Measurements from ENCODE around the gene PPP1R2C.

The PPP1R2C gene

DNA sequence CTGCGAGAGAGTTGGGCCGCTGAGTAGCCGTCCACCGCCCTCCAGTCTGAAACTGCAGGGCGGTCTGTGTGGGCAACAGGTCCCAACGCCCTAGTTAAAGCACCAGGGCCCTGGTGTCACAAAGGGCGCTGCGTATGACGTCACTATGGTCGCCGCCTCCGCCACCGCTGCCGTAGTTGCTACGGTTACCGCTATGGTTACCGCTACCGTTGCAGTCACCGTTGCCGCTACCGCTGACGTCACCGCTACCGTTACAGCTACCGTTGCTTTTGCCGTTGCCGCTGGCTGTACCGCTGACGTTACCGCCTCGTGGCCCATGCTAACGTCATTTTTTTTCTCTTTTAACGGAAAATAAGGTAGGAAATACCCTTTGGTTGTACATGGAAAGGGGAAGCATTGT lies at the start of gene PPP1R2C:
TSS of gene PPP1R2C (minus strand) at position 68 of the 400 bp plus-strand sequence. CDS start 84 bp downstream, outside the sequence.
- no peak for TF ChIP-seq POLR2A (IDR thresholded peaks at IDR 0.05; ENCODE audit: low read depth, low read length)
- FAIRE-seq (no peak), DNase-seq (ENCODE audit: insufficient read length, low spot score) (no peak)

DNA sequence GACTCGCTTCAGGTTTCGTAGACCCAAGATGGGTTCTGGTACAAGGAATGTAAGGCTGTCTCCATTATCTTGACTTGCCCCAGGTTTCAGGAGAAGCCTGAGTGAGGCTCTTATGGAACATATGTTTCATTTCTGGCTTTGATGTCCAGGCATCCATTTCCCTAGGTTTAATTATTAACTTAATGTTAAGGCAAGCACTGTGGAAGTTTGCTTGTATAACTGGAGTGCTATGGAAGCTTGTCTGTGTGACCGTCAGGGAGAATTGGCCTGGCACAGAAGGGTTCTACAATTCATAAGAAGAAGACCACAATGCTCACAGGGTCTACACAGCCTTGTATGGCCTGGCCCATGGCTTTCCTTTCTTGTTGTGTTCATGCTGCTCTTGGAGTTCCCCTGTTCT lies 47.2 kb upstream of the PPP1R2C start:
- FAIRE-seq: no peak
- no peak for DNase-seq (ENCODE audit: insufficient read length, low spot score)
- TF ChIP-seq POLR2A (IDR thresholded peaks at IDR 0.05; ENCODE audit: low read depth, low read length): no peak

- FAIRE-seq (no peak), DNase-seq (ENCODE audit: insufficient read length, low spot score) (no peak)
- no peak for TF ChIP-seq POLR2A (IDR thresholded peaks at IDR 0.05; ENCODE audit: low read depth, low read length)
Measured at GRCh38 chrX:42824541-42824940, 46.6 kb upstream of the PPP1R2C start.

DNA sequence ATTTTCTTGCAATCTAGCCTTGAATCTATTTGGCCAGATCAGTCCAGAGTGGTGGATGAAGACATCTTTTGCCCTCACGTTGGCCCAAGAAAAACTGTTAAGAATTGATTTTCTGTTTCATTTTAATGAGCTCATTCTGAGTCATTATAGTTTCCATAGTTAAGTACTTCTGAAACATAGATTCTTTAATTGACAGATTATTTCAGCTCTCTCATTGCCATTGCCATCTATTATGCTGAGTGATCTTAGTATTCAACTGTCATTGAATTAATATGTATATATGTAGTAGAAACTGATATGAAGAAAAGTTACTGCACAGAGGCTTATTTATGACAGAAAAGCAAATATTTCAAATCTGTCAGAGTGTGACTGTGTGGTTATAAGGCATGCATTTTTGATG lies 45.5 kb upstream of the PPP1R2C start:
- no peak for TF ChIP-seq POLR2A (IDR thresholded peaks at IDR 0.05; ENCODE audit: low read depth, low read length)
- DNase-seq (ENCODE audit: insufficient read length, low spot score) (no peak), FAIRE-seq (no peak)

- TF ChIP-seq POLR2A (IDR thresholded peaks at IDR 0.05; ENCODE audit: low read depth, low read length): no peak
- DNase-seq (ENCODE audit: insufficient read length, low spot score) (no peak), FAIRE-seq (no peak)
Measured at GRCh38 chrX:42821803-42822443, 44.0 kb upstream of the PPP1R2C start.

DNA sequence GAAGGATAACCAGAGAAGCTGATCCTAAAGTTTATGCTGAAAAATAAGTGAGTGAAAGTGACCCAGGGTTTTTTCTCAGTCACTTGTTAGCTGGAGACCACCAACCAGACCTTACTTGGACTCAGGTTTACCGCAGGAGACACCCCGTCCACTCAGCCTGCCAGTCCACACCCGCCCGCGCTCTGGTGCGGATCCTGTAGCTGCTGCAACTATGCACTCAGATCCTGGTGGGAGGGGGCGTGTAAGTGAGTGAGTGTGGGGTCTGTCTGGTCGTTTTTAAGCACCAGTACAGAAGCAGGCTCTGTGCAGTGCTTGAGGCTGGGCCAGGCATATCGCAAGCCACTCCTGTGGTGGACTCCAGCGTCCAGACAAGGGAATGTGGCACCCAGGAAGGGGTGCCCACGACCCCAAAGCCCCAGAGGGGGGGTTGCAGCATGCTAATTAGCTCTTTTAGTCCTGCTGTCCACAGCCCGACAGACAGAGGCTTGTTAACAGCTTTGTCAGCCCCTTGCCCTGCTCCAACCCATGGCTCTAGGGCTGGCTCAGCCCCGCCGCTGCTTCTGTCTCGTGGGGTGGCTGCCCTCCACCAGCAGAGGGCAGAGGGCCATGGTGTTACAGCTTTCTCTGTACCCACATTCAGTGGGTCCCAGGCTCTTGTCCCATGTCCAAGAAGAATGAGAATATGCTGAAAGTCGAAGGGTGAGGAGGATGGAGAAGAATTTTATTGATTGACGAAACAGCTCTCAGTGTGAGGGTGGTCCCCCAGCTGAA lies 40.4 kb upstream of the PPP1R2C start:
- no peak for TF ChIP-seq POLR2A (IDR thresholded peaks at IDR 0.05; ENCODE audit: low read depth, low read length)
- DNase-seq (ENCODE audit: insufficient read length, low spot score) (no peak), FAIRE-seq (no peak)

GRCh38 chrX:42809569-42809968 lies 31.6 kb upstream of the PPP1R2C start:
- TF ChIP-seq POLR2A (IDR thresholded peaks at IDR 0.05; ENCODE audit: low read depth, low read length): no peak
- DNase-seq (ENCODE audit: insufficient read length, low spot score): no peak
- no peak for FAIRE-seq

DNA sequence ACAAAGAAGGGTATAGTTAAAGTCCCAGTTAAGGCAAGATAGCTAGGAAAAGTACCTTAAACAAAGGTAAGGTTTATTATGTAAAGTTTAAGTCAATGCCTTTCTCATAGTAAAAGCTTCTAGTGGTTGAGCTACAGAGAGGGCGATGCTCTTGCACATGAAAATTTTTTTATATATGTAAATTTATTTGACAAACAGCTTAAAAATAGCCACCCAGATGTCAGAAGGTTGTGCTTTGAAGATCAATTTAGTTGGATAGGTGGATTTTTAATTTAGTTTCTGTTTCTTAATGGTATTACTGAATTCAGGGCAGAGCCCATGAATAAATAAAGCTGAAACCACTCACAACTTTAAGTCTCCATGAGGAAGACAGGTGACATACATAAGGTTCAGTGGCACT lies 29.4 kb upstream of the PPP1R2C start:
- no peak for FAIRE-seq
- DNase-seq (ENCODE audit: insufficient read length, low spot score): no peak
- no peak for TF ChIP-seq POLR2A (IDR thresholded peaks at IDR 0.05; ENCODE audit: low read depth, low read length)

DNA sequence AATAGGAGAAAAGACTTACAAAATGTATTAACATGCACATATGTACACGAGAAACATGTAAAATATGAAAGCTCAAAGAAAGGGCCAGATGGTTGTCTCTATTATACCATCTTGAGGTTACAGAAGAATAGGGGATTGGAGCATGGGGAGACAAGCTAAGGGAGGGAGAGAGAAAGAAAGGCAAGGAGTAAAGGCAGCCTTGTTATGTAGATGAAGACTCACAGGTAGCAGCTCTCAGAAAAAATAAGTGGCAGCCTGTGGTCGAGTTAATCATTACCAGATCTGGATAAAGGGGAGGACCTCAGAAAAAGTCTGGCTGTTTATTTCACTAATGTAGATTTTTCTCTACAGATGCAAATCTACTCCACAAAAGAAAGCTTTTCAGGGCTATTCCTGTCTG lies 26.6 kb upstream of the PPP1R2C start:
- DNase-seq (ENCODE audit: insufficient read length, low spot score): no peak
- TF ChIP-seq POLR2A (IDR thresholded peaks at IDR 0.05; ENCODE audit: low read depth, low read length): no peak
- no peak for FAIRE-seq

DNA sequence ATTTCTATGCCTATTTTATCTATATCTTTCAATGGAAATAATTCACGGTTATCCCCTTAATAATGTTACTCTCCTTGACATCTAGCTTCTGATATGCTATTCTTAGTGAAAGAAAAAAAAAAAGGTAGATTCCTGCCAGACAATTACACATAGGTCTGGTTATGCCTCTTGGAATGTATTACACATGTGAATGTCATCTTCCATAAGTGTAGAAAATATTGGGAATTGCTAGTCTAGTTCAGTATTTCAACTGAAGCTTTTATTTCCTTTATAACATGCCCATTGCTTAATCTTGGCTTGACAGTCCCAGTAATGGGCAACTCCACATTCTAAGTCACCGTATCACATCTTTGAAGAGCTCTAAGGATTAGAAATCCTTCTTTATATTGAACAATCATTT lies 25.4 kb upstream of the PPP1R2C start:
- DNase-seq (ENCODE audit: insufficient read length, low spot score) (no peak), FAIRE-seq (no peak)
- no peak for TF ChIP-seq POLR2A (IDR thresholded peaks at IDR 0.05; ENCODE audit: low read depth, low read length)

GRCh38 chrX:42797651-42798269 lies 19.8 kb upstream of the PPP1R2C start:
- DNase-seq (ENCODE audit: insufficient read length, low spot score): peak; percentile 1
- TF ChIP-seq POLR2A (IDR thresholded peaks at IDR 0.05; ENCODE audit: low read depth, low read length): no peak
- no peak for FAIRE-seq

DNA sequence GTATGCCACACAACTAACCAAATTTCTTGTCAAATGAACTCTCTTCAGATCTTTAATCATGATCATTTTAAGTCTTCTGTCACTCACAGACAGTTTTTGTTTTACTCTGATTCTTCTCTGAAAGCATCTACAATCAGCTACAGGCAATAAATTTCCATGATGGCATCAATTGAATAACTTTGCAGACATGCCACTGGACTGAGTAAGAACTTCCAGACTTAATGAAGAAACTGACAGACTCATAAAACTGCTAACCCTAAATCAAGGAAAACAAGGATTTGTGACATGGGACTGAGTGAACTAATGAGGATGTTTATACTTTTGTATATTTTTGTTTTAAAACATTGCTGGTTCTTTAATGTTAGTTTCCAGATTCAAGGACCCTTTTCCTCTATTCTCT lies 5.5 kb upstream of the PPP1R2C start:
- no peak for TF ChIP-seq POLR2A (IDR thresholded peaks at IDR 0.05; ENCODE audit: low read depth, low read length)
- DNase-seq (ENCODE audit: insufficient read length, low spot score) (no peak), FAIRE-seq (no peak)

DNA sequence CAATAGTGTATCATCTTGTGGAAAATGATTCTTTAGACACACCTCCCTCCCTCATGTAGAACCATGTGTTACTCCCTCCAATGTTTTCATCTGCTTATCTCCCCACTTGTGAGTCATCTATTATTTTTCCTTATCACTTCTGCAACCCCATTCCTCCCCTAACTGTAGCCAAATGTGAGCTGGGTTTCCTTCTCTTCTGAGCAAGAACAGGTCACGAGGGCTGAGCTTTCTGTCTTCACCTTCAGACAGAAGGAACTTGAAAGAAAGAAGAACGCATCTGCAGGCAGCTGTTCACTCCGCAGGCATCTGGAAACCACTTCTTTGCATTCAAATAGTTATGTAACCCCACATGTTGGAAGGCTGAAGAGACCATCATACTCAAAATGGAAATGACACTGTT lies 1.8 kb downstream of the PPP1R2C start:
- TF ChIP-seq POLR2A (IDR thresholded peaks at IDR 0.05; ENCODE audit: low read depth, low read length): no peak
- FAIRE-seq (no peak), DNase-seq (ENCODE audit: insufficient read length, low spot score) (no peak)

DNA sequence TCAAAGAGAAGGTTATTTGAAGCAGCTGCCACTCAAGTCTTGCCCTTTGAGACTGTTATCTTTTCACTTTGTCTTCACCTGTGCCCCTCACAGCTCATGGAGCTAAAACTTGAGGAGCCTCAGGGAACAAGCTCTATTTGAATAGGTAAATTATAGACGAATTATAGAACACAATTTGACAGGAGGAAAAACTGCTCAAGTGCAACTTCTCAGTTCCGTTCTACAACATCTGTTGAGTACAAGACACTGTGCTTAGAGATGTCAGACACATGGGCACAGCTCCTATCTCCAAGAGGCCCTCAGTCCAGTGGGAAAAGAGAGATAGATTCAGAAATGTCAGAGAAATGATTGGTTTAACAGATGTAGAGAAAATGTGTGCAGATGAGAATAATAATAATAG lies 5.1 kb downstream of the PPP1R2C start:
- TF ChIP-seq POLR2A (IDR thresholded peaks at IDR 0.05; ENCODE audit: low read depth, low read length): no peak
- DNase-seq (ENCODE audit: insufficient read length, low spot score) (no peak), FAIRE-seq (no peak)
